MM.1S (cell line): ENCODE results near the gene GPR137.

Experiments
- EZH2 ChIP-seq: fragments of 300-600 bp; sonication (generic); optimal IDR thresholded peaks from 2 replicates; pipeline ENCODE3; 2017; ENCODE audit warnings: low read depth, mild to moderate bottlenecking, antibody characterized with exemption, low read length, mixed read lengths
- EZH2phosphoT487 ChIP-seq: fragments of 300-600 bp; sonication (generic); IDR thresholded peaks from 2 replicates; pipeline ENCODE4 v1.6.1; 2018; ENCODE audit warnings: antibody characterized with exemption, low read length
- TF ChIP-seq, protein P1 (sequence below): fragments of 300-600 bp; sonication (generic); IDR thresholded peaks from 2 replicates; pipeline ENCODE4 v1.5.1; 2016; ENCODE audit warnings: antibody characterized with exemption, low read length, mixed read lengths

DNA sequence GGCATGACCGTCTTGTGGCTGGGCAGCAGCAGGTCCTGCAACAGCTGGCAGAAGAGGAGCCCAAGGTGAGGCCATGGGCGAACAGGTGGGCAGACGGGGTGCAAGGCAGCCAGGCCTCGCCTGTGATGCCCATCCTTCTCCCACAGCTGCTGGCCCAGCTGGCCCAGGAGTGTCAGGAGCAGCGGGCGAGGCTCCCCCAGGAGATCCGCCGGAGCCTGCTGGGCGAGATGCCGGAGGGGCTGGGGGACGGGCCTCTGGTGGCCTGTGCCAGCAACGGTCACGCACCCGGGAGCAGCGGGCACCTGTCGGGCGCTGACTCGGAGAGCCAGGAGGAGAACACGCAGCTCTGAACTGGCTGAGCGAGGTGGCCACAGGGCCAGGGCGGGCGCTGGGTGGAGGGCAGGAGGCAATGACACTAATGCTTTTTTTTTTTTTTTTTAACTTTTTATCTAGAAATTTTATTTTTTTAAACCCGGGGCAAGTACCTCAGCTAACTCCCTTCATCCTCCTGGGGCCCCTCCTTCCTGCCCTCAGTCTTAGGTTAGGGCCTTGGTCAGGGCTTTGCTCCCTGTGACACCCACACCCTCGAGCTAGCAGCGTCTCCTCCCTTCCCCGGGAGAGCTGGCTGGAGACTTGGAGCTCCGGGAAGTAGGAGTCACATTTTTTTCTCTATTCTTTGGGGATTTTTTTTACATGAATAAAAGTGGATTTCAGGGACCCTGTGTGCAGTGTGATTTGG is 18.3 kb upstream of the GPR137 start:
- TF ChIP-seq, protein P1, sequence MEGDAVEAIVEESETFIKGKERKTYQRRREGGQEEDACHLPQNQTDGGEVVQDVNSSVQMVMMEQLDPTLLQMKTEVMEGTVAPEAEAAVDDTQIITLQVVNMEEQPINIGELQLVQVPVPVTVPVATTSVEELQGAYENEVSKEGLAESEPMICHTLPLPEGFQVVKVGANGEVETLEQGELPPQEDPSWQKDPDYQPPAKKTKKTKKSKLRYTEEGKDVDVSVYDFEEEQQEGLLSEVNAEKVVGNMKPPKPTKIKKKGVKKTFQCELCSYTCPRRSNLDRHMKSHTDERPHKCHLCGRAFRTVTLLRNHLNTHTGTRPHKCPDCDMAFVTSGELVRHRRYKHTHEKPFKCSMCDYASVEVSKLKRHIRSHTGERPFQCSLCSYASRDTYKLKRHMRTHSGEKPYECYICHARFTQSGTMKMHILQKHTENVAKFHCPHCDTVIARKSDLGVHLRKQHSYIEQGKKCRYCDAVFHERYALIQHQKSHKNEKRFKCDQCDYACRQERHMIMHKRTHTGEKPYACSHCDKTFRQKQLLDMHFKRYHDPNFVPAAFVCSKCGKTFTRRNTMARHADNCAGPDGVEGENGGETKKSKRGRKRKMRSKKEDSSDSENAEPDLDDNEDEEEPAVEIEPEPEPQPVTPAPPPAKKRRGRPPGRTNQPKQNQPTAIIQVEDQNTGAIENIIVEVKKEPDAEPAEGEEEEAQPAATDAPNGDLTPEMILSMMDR = no peak
- TF ChIP-seq EZH2 (no peak), EZH2phosphoT487 (no peak)
